T1000 (cell line): ENCODE results near the gene CAMK1D.
"Not testable (repeated sequence)": the region's sequence is repeated elsewhere in the genome, so short reads cannot be mapped to it uniquely, and the experiment has no call there.

Source experiments
- DNase-seq: peaks from one replicate; lab custom pipeline; 2025; ENCODE audit warnings: mixed read lengths; lab: John Stamatoyannopoulos, UW

CAMK1D gene

DNA sequence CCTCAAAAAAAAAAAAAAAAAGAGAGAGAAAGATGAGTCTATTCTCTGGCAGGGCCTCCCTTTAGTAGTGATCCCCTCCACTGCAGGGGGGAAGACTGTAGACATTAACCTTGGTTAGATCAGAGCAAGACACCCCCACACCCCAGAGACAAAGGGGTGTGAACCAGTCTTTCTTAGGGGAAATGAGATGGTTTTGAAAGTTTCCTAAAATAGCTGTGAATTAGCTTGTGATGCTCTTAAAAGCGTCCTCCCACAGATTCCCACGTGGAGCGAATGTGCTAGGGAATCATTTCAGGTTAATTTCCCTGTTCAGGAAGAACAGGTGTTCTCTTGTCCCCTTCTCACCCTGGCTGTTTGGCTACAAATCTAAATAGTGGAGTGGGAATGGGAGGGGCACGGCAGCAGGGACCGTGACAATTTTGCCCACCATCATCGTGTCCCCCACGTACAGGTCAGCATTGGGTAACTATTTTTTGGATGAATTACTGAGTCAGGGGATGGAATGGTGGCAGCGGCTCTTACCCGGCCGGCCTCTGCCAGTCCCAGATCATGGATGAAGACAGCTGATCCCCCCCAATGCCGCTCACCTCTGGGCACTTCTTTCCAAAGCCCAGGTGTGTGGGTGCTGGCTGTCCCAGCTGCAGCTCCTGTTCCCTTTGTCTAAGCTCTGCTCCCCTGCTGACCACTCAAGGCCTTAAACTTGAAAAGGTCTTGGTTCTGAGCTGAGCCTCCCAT, 499.3 kb downstream of the CAMK1D start:
- DNase-seq: no peak

DNA sequence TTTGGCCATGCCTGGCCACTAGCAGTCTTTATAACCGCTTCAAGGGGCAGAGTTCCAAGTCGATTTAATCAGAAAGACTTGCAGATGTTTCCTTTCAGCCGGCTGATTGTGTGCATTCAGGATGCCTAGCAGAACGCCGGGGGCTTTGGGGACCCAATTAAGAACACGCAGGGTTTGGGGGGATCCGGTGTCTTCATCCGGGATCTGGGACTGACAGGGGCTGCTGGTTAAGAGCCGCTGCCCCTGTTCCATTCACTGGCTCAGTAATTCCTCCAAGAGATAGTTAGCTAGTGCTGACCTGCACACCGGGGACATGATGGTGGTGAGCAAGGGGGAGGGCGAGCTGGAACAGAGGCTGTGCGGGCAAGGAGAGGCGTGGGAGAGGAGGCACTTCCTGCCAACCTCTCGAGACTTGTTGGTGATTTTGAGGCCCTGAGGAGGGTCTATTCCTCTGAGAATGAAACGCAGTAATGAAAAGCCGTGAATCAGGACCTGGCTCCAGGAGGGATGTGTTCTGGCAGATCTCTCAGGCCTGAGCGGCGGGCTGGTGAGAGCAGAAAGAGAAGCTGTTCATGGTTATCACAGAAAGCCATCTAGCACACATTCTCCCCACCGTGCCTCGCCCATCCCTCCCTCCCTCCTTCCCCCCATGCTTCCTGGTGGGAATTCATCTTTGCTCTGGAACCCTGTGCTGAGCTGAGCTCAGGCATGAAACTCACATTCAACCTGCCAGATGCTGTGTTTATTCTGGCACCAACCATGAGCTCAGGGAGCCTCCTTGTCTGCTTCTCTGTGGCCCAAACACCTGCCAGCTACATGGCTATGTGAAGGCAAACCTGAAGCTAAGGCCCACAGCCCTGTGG, 500.2 kb downstream of the CAMK1D start:
- DNase-seq: no peak

DNA sequence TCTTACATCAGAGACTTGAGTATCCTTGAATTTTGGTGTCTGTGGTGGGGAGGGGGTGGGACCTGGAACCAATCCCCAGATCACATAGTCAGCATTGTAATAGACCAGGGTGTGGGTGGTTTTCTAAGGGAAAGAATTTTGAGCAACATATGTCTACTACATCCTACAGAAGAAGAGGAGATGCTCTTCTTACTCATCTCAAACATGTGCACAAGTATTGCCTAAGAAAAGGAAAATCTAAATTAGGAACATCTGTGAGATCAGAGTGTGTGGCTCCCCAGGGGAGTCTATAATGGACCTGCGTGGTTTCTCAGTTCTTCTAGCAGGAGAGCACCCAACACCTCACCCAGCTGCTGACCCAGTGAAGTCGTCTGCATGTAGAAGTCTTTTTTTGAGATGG, 503.3 kb downstream of the CAMK1D start:
- no peak for DNase-seq

DNA sequence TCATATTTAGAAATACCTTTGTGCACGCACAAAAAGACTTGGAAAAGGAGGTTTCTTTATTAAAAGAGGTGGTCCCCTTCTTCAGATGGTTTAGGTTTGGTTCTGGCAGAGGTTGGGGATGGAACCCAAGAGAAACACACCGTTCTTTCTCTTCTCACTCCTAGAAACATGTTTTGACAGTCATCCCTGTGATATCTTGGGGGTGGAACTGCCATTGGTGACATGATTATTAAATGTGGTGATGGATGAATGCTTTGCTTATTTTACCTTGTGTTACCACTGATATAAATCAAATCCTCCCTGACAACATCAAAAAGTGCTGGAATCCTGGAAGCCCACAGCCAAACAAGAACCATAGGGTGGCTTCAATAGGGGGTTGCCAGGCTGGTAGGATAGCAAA, 505.6 kb downstream of the CAMK1D start:
- no peak for DNase-seq

GRCh38 chr10:12862459-12862858, 513.1 kb downstream of the CAMK1D start:
- DNase-seq: no peak

DNA sequence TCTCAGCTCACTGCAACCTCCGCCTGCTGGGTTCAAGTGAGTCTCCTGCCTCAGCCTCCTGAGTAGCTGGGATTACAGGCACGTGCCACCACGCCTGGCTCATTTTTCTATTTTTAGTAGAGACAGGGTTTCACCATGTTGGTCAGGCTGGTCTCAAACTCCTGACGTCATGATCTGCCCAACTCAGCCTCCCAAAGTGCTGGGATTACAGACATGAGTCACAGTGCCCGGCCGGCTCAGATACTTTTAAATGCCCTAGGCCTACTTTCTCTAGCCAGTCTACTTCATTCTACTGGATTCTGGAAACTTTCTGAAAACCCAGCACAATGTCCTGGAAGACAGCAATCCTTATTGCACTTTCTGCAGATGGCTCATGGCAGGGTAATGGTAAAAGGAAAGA, 516.2 kb downstream of the CAMK1D start:
- DNase-seq: not testable (repeated sequence)

DNA sequence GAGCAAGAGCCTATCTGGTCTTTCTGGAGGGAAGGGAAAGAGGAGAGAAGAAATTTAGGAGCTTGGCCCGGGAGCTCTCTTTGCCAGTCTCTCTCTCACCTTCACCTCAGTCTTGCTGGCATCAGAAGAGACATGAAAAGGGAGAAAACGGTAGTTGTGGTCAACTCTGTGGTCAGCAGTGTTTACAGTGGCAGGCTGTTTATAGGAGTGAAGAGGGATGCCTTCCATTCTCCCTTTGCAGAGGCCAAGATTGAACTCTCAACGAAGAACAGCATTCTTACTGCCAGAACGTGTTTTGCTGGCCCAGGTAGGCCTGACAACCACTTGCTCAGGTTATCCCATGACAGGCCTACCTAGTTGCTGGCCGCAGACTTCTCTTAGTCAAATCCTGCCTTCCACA, 518.9 kb downstream of the CAMK1D start:
- DNase-seq: no peak

GRCh38 chr10:12869427-12869826, 520.1 kb downstream of the CAMK1D start:
- DNase-seq: no peak

- no peak for DNase-seq
Measured at GRCh38 chr10:12872577-12872976, 523.2 kb downstream of the CAMK1D start.

GRCh38 chr10:12873172-12873571, 523.8 kb downstream of the CAMK1D start:
- DNase-seq: no peak

- no peak for DNase-seq
Measured at GRCh38 chr10:12874501-12874900, 525.2 kb downstream of the CAMK1D start.

- no peak for DNase-seq
Measured at GRCh38 chr10:12875100-12875499, 525.8 kb downstream of the CAMK1D start.

- DNase-seq: no peak
Measured at GRCh38 chr10:12876266-12876665, 526.9 kb downstream of the CAMK1D start.

DNA sequence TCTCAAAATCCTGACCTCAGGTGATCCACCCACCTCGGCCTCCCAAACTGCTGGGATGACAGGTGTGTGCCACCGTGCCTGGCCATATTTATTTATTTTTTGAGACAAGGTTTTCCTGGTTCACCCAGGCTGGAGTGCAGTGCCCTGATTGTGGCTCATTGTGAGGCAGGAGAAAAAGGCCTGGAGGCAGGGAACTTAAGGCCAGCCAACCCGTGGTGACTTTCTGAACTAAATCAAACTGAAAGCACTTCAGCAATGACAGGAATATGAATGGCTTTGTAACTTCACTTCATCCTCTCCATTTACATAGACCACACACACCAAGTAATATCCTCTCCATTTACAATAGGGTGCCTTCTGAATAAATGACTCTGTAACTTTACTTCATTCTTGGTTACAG, 527.8 kb downstream of the CAMK1D start:
- DNase-seq: no peak

- DNase-seq: no peak
Measured at GRCh38 chr10:12880423-12880822, 531.1 kb downstream of the CAMK1D start.

- DNase-seq: no peak
Measured at GRCh38 chr10:12884851-12885250, 535.5 kb downstream of the CAMK1D start.
